H1 (cell line): ENCODE data around the gene RHOG. TPM values are rescaled to one million over a fixed set of nuclear protein-coding genes. Genes with fewer than 3 reads are reported as not detected.

Experiments used
- CTCF ChIA-PET: fragments of 300-600 bp; sonication (Branson Sonifier 250); formaldehyde crosslinking; loops from one replicate; lab custom pipeline; 2021; ENCODE audit not compliant: partially characterized antibody; lab: Charles Lee
- POLR2A ChIA-PET: fragments of 300-600 bp; sonication (Branson Sonifier 250); formaldehyde crosslinking; loops from one replicate; lab custom pipeline; 2021; ENCODE audit warnings: inconsistent platforms; ENCODE audit not compliant: partially characterized antibody; lab: Charles Lee
- DNase-seq, 2 experiments: peaks; one replicate each; pipeline versions ENCODE4 v3.0.0 to v3.0.0-alpha.2; 2010 to 2022; ENCODE audit warnings: low spot score in 2 of 2, low read depth in 1 of 2, mixed read lengths in 1 of 2
- FAIRE-seq: peaks from 2 replicates; lab custom pipeline; 2011; peaks lifted over from hg19 to GRCh38; lab: Jason Lieb, UNC
- H2AFZ ChIP-seq: 2 replicates; pipeline ENCODE4 v1.8.1; 2012; ENCODE audit warnings: low read length, inconsistent platforms
- H2AK5ac ChIP-seq: 2 replicates; pipeline ENCODE4 v1.6.1; 2013; ENCODE audit warnings: low read depth, low read length
- H2BK120ac ChIP-seq: replicated peaks from 2 replicates; pipeline ENCODE3; 2013; ENCODE audit warnings: low read depth, low read length, inconsistent platforms
- H2BK12ac ChIP-seq: 2 replicates; pipeline ENCODE4 v1.6.1; 2013; ENCODE audit warnings: low read depth, low read length
- H2BK15ac ChIP-seq: 2 replicates; pipeline ENCODE4 v1.6.1; 2013; ENCODE audit warnings: low read length
- H2BK20ac ChIP-seq: 2 replicates; pipeline ENCODE4 v1.6.1; 2013; ENCODE audit warnings: low read length
- H2BK5ac ChIP-seq: 2 replicates; pipeline ENCODE4 v1.6.1; 2013; ENCODE audit warnings: low read depth, low read length
- H3K14ac ChIP-seq: 2 replicates; pipeline ENCODE4 v1.6.1; 2013; ENCODE audit warnings: inconsistent platforms; ENCODE audit not compliant: insufficient read length
- H3K18ac ChIP-seq: 2 replicates; pipeline ENCODE4 v1.6.1; 2013; ENCODE audit warnings: low read length; ENCODE audit errors: extremely low read depth
- H3K23ac ChIP-seq: 2 replicates; pipeline ENCODE4 v1.6.1; 2013; ENCODE audit warnings: inconsistent platforms; ENCODE audit not compliant: insufficient read length
- H3K23me2 ChIP-seq: 2 replicates; pipeline ENCODE4 v1.6.1; 2013; ENCODE audit warnings: low read depth, low read length
- H3K27ac ChIP-seq: 2 replicates; pipeline ENCODE4 v1.6.1; 2011; ENCODE audit warnings: low read depth, low read length, inconsistent platforms
- H3K27me3 ChIP-seq, 4 experiments: replicated peaks in 1 of 4; 1 replicate in 1 of 4; 2 replicates in 3 of 4; pipeline versions ENCODE4 v1.6.1 to v1.8.1; 2011 to 2013; ENCODE audit warnings: low read length in 3 of 4, mild to moderate bottlenecking in 3 of 4, inconsistent platforms in 2 of 4, mixed read lengths in 2 of 4, moderate library complexity in 1 of 4; ENCODE audit not compliant: control insufficient read depth in 3 of 4, insufficient read depth in 3 of 4; ENCODE audit errors: extremely low read depth in 1 of 4
- H3K36me3 ChIP-seq, 4 experiments: 2 replicates each; pipeline versions ENCODE4 v1.6.1 to v1.8.1; 2011 to 2013; ENCODE audit warnings: mild to moderate bottlenecking in 4 of 4, low read length in 3 of 4, moderate library complexity in 2 of 4, control low read depth in 1 of 4, inconsistent platforms in 1 of 4; ENCODE audit not compliant: insufficient read depth in 4 of 4, control insufficient read depth in 2 of 4
- H3K4ac ChIP-seq: replicated peaks from 2 replicates; pipeline ENCODE3; 2013; ENCODE audit warnings: low read length, low read depth, mixed read lengths, inconsistent platforms; ENCODE audit not compliant: insufficient read length
- H3K4me1 ChIP-seq, 4 experiments: replicated peaks in 1 of 4; 1 replicate in 1 of 4; 2 replicates in 3 of 4; pipeline versions ENCODE4 v1.6.1 to v1.8.1; 2011 to 2013; ENCODE audit warnings: low read length in 3 of 4, inconsistent platforms in 2 of 4, mixed read lengths in 1 of 4; ENCODE audit not compliant: insufficient read depth in 4 of 4, control insufficient read depth in 3 of 4
- H3K4me2 ChIP-seq, 2 experiments: 2 replicates each; pipeline versions ENCODE4 v1.6.1 to v1.8.1; 2011 to 2013; ENCODE audit warnings: low read depth in 2 of 2, low read length in 2 of 2, control low read depth in 1 of 2, inconsistent platforms in 1 of 2, mild to moderate bottlenecking in 1 of 2; ENCODE audit not compliant: insufficient read depth in 1 of 2
- H3K4me3 ChIP-seq, 4 experiments: fragments of 200-600, 300-600 bp in 1 of 4; sonication (generic), shearing (Covaris generic), sonication (Bioruptor Twin) in 1 of 4; 2 replicates each; pipeline versions ENCODE4 v1.5.1 to v1.8.1; 2011 to 2016; ENCODE audit warnings: low read length in 4 of 4, low read depth in 3 of 4, control low read depth in 2 of 4, inconsistent platforms in 2 of 4, mild to moderate bottlenecking in 2 of 4, mixed read lengths in 1 of 4, moderate library complexity in 1 of 4; ENCODE audit not compliant: insufficient read depth in 2 of 4; ENCODE audit errors: extremely low read depth in 1 of 4
- H3K56ac ChIP-seq: replicated peaks from 2 replicates; pipeline ENCODE3; 2013; ENCODE audit warnings: low read depth, mild to moderate bottlenecking, mixed read lengths, low read length, inconsistent platforms; ENCODE audit not compliant: insufficient read length
- H3K79me1 ChIP-seq: 2 replicates; pipeline ENCODE4 v1.6.1; 2013; ENCODE audit warnings: low read depth, low read length, control low read depth
- H3K79me2 ChIP-seq, 2 experiments: 2 replicates each; pipeline versions ENCODE4 v1.6.1 to v1.8.1; 2012 to 2013; ENCODE audit warnings: low read length in 2 of 2, mild to moderate bottlenecking in 2 of 2, inconsistent platforms in 1 of 2; ENCODE audit not compliant: insufficient read depth in 2 of 2, control insufficient read depth in 1 of 2
- H3K9ac ChIP-seq, 4 experiments: replicated peaks in 1 of 4; 1 replicate in 1 of 4; 2 replicates in 3 of 4; pipeline versions ENCODE4 v1.6.1 to v1.8.1; 2011 to 2013; ENCODE audit warnings: low read depth in 3 of 4, low read length in 3 of 4, control low read depth in 2 of 4, mild to moderate bottlenecking in 2 of 4, moderate library complexity in 2 of 4, inconsistent platforms in 1 of 4; ENCODE audit errors: extremely low read depth in 1 of 4
- H3K9me3 ChIP-seq, 2 experiments: 2 replicates each; pipeline versions ENCODE4 v1.6.1 to v1.8.1; 2012 to 2013; ENCODE audit warnings: mild to moderate bottlenecking in 2 of 2, moderate library complexity in 2 of 2, control low read depth in 1 of 2, inconsistent platforms in 1 of 2, low read depth in 1 of 2, low read length in 1 of 2, mixed read lengths in 1 of 2; ENCODE audit not compliant: insufficient read depth in 2 of 2
- H4K20me1 ChIP-seq, 2 experiments: replicated peaks in 1 of 2; 2 replicates each; pipeline versions ENCODE3 to v1.8.1; 2011 to 2013; ENCODE audit warnings: inconsistent platforms in 2 of 2, low read length in 2 of 2, mild to moderate bottlenecking in 1 of 2; ENCODE audit not compliant: insufficient read depth in 2 of 2, control insufficient read depth in 1 of 2
- H4K5ac ChIP-seq: 2 replicates; pipeline ENCODE4 v1.6.1; 2013; ENCODE audit warnings: low read length, low read depth, mixed read lengths, inconsistent platforms; ENCODE audit not compliant: insufficient read length
- H4K8ac ChIP-seq: 2 replicates; pipeline ENCODE4 v1.8.0; 2013; ENCODE audit warnings: mild to moderate bottlenecking, moderate library complexity, low read length, inconsistent platforms; ENCODE audit not compliant: insufficient read depth; ENCODE audit errors: extremely low read depth
- H4K91ac ChIP-seq: replicated peaks from 2 replicates; pipeline ENCODE3; 2013; ENCODE audit warnings: low read length, mixed read lengths, inconsistent platforms; ENCODE audit not compliant: insufficient read length
- CEBPB ChIP-seq: IDR thresholded peaks from 2 replicates; pipeline ENCODE4 v1.6.1; 2012; ENCODE audit warnings: low read depth, low read length
- CREB1 ChIP-seq: IDR thresholded peaks from 2 replicates; pipeline ENCODE4 v1.6.1; 2012; ENCODE audit warnings: inconsistent platforms
- EP300 ChIP-seq, 2 experiments: IDR thresholded peaks; 1 replicate in 1 of 2; 2 replicates in 1 of 2; pipeline ENCODE4 v1.6.1; 2011 to 2012; ENCODE audit warnings: low read depth in 2 of 2, low read length in 2 of 2, mild to moderate bottlenecking in 2 of 2, borderline replicate concordance in 1 of 2, inconsistent platforms in 1 of 2, moderate library complexity in 1 of 2
- GABPA ChIP-seq: IDR thresholded peaks from 2 replicates; pipeline ENCODE4 v1.6.1; 2011; ENCODE audit warnings: mild to moderate bottlenecking, low read length, moderate library complexity, borderline replicate concordance; ENCODE audit not compliant: insufficient read depth
- GTF2F1 ChIP-seq: IDR thresholded peaks from 2 replicates; pipeline ENCODE4 v1.6.1; 2012; ENCODE audit warnings: low read depth, low read length, improper control_type of control experiment, borderline replicate concordance
- HDAC2 ChIP-seq, 2 experiments: fragments of 300-600 bp in 1 of 2; sonication (generic) in 1 of 2; IDR thresholded peaks; 2 replicates each; pipeline ENCODE4 v1.6.1; 2011 to 2012; ENCODE audit warnings: low read depth in 2 of 2, low read length in 2 of 2, mild to moderate bottlenecking in 2 of 2, moderate library complexity in 2 of 2, borderline replicate concordance in 1 of 2, inconsistent platforms in 1 of 2
- JUND ChIP-seq: IDR thresholded peaks from 2 replicates; pipeline ENCODE4 v1.6.1; 2011; ENCODE audit warnings: mild to moderate bottlenecking, improper control_type of control experiment, low read length
- KDM1A ChIP-seq: fragments of 200-600, 300-600 bp; sonication (generic); IDR thresholded peaks from 2 replicates; pipeline ENCODE4 v1.7.1; 2016; ENCODE audit warnings: mild to moderate bottlenecking, low read length, borderline replicate concordance
- RFX5 ChIP-seq: IDR thresholded peaks from 2 replicates; pipeline ENCODE4 v1.6.1; 2011; ENCODE audit warnings: low read depth, low read length, improper control_type of control experiment, borderline replicate concordance
- SIRT6 ChIP-seq: IDR thresholded peaks from one replicate; pipeline ENCODE4 v1.7.1; 2012; ENCODE audit warnings: low read length, inconsistent platforms
- SRF ChIP-seq: IDR thresholded peaks from 2 replicates; pipeline ENCODE4 v1.6.1; 2011; ENCODE audit warnings: mild to moderate bottlenecking, low read depth, low read length, moderate library complexity
- SUZ12 ChIP-seq: fragments of 200-600 bp; sonication (generic); IDR thresholded peaks from 2 replicates; pipeline ENCODE4 v1.6.1; 2012; ENCODE audit warnings: mild to moderate bottlenecking, inconsistent platforms, low read length, moderate library complexity, mixed read lengths
- TAF7 ChIP-seq: optimal IDR thresholded peaks from 2 replicates; pipeline ENCODE3; 2011; ENCODE audit warnings: low read depth, mild to moderate bottlenecking, inconsistent platforms, low read length, moderate library complexity, borderline replicate concordance
- TCF12 ChIP-seq: IDR thresholded peaks from 2 replicates; pipeline ENCODE4 v1.6.1; 2011; ENCODE audit warnings: low read depth, mild to moderate bottlenecking, low read length
- TEAD4 ChIP-seq: IDR thresholded peaks from 2 replicates; pipeline ENCODE4 v1.6.1; 2012; ENCODE audit warnings: low read depth, low read length, inconsistent platforms, mixed read lengths
- WGBS, 2 experiments: shearing (Covaris generic) in 1 of 2; methylation state at CpG; one replicate each; pipeline versions ENCODE4 v1.1.6 to v1.1.7; 2013 to 2015; ENCODE audit warnings: low lambda C conversion rate in 2 of 2, mixed read lengths in 2 of 2, inconsistent platforms in 1 of 2, low coverage in 1 of 2, missing lambda C conversion rate in 1 of 2; ENCODE audit not compliant: insufficient replicate concordance in 2 of 2, insufficient coverage in 1 of 2, insufficient read length in 1 of 2; ENCODE audit errors: extremely low coverage in 1 of 2, missing lambda C conversion rate in 1 of 2; 5-methylcytosine and 5-hydroxymethylcytosine counted together
- polyA plus RNA-seq, 7 experiments: library from polyadenylated mRNA; depleted of rRNA in 3 of 7; stranded (reverse) in 5 of 7; unstranded in 2 of 7; fragments of >200 nt in 5 of 7; fragments of 200-250 nt in 2 of 7; gene quantifications; 1 replicate in 5 of 7; 2 replicates in 1 of 7; 4 replicates in 1 of 7; pipeline versions ENCODE4 v1.2.1 to v1.2.3, GENCODE V29; 2011 to 2013; ENCODE audit warnings: missing spikeins in 2 of 7, mixed read lengths in 2 of 7
- total RNA-seq: library from RNA; stranded (reverse); fragmentation: NEBNext Ultra II Directional; extraction: Animal tissue kit (Norgen Biotek cat#: 25700); gene quantifications from 2 replicates; pipeline ENCODE4 v1.2.1, GENCODE V29; 2021

The RHOG gene
- total and polyA plus RNA-seq, 2 of the 8 experiments (the other 6 are each of a cell fraction or from before 2014, with no cell fraction given), result 28.3 to 69.6 TPM

DNA sequence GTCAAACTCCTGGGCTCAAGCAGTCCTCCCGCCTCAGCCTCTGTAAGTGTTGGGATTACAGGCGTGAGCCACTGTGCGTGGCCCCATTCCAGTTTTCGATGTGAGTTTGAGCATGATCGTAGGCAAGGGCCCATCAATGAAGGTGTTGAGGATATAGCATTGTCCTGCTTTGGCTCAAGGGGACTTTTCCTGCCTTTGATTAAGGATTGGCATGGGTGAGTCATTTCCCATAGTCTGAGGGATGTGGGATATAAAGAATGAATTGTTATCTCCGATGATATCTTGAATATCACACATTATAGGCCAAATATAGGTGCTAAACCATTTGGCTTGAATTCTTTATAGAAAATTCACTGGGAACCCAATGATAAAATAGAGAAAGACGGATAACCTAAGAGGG is 45.1 kb upstream of the RHOG start:
- CTCF ChIA-PET, result interaction anchor here (0.6 to 1.8 kb wide), 2 partner anchors 32 to 63 kb away, joined by 3 to 4 read pairs; no protein-coding TSS in a partner anchor
- Histone ChIP-seq H3K4me1 (no peaks in the 10 kb centered on the region), H4K5ac (no peak overlapping the region), H3K4me2 (no peak overlapping the region), H3K27ac (no peak overlapping the region), H2BK15ac (no peak overlapping the region), H2BK120ac (no peak overlapping the region), H3K4me3 (no peak overlapping the region), H4K20me1 (no peaks in the 10 kb centered on the region), H3K18ac (no peak overlapping the region), H3K14ac (no peak overlapping the region), H2BK12ac (no peak overlapping the region), H2BK5ac (no peak overlapping the region), H3K23ac (no peak overlapping the region), H3K79me1 (no peaks in the 10 kb centered on the region), H3K23me2 (no peaks in the 10 kb centered on the region), H2AFZ (no peak overlapping the region), H4K8ac (no peak overlapping the region), H3K79me2 (no peaks in the 10 kb centered on the region), H2AK5ac (no peak overlapping the region), H3K27me3 (no peaks in the 10 kb centered on the region), H3K9ac (no peak overlapping the region), H3K4ac (no peak overlapping the region), H4K91ac (no peak overlapping the region), H3K56ac (no peak overlapping the region), H3K36me3 (no peaks in the 10 kb centered on the region), H3K9me3 (no peaks in the 10 kb centered on the region), H2BK20ac (no peak overlapping the region)
- DNase-seq (no peak), FAIRE-seq (no peak)
- WGBS, 2 experiments, result 90% methylated on average over 7 of the region's 7 CpGs; no CpG with 5 or more reads in 1 of the 2 experiments
- POLR2A ChIA-PET, result interaction anchor here (0.9 kb wide), 1 partner anchor 155 kb away, joined by 3 read pairs; no protein-coding TSS in a partner anchor
- TF ChIP-seq KDM1A (no peak), RFX5 (no peak), GTF2F1 (no peak), JUND (no peak), CEBPB (no peak), GABPA (no peak), TEAD4 (no peak), TAF7 (no peak), SUZ12 (no peak), EP300 (IDR thresholded peaks at IDR 0.05; ENCODE audit: borderline replicate concordance in 1 of 2, low read depth in 2 of 2, low read length in 2 of 2) (no peak), SRF (no peak), TCF12 (no peak), HDAC2 (IDR thresholded peaks at IDR 0.05; ENCODE audit: borderline replicate concordance in 1 of 2, low read depth in 2 of 2, low read length in 2 of 2) (no peak), SIRT6 (no peak), CREB1 (no peak)
